Fibroblast of skin of scalp (primary cell): ENCODE data around the gene PLEKHM1.
"Not testable (repeated sequence)": the region's sequence is repeated elsewhere in the genome, so short reads cannot be mapped to it uniquely, and the experiment has no call there.

Source experiments
- DNase-seq: peaks from one replicate; pipeline ENCODE4 v3.0.0-alpha.2; 2013

The PLEKHM1 gene

DNA sequence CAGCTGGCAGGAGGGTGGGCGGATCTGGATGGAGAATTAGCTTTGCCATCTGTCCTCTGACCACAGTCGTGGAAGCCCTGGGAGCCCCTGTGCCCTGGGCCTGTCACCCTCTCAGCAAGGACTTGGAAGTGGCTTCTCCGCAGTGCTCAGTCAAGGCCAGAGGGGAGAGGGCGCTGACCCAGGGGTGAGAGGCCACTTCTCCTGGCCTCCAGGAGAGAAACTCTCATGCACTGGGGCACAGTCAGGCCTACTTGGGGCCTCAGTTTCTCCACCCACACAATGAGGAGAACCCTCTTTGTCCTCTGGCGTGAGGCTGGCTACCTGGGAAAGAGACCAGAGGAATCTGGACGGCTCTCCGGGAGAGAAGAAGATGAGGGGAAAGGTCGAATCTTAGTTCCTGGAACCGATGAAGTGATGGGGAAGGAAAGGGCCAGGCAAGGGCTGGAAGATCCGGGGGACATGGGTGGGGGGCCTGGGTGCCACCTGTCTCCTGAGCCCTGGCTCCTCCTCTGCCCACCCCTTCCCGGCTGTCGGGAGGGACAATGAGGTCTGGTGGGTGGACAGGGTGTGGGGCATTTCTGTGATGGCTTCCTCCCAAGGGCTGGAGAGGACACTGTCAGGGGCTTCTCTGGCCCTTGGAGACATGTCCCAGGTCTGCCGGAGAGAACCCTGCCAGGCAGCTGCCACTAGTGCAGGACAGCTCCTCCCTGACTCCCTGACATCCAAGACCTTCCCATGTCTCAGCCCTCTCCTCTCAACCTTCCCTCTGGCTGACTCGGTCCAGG lies 48.8 kb downstream of the PLEKHM1 start:
- DNase-seq: no peak

DNA sequence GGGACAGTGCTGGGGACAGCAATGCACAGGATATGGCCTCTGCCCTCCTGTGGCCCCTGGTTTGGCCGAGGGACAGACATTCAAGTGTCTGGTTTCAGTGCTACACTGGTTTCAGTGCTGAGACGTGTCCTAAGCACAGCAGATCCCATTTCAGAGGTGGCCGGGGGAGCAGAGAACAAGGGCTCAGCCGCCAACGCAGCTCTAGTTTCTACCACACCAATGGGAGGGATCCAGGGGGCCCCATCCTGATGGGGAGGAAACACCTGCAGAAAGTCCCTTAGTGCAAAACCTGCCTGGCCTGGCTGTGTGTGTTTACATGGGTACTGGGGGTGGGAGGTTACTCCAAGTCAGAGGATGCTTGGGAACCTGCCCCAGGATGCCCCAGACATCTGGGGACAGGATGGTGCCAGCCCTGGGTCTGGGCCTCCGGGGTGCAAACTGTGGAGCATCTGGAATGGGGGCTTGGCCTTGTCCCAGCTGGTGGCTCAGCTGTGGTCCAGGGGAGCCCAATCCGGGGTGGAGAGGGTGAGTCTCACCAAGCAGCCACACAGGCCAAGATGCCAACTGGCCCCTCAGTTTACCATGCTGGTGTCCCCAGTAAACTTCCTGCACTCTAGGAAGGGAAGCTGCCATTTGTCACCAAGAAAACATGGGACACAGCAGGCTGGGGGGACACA lies 49.5 kb downstream of the PLEKHM1 start:
- not testable (repeated sequence) for DNase-seq

DNA sequence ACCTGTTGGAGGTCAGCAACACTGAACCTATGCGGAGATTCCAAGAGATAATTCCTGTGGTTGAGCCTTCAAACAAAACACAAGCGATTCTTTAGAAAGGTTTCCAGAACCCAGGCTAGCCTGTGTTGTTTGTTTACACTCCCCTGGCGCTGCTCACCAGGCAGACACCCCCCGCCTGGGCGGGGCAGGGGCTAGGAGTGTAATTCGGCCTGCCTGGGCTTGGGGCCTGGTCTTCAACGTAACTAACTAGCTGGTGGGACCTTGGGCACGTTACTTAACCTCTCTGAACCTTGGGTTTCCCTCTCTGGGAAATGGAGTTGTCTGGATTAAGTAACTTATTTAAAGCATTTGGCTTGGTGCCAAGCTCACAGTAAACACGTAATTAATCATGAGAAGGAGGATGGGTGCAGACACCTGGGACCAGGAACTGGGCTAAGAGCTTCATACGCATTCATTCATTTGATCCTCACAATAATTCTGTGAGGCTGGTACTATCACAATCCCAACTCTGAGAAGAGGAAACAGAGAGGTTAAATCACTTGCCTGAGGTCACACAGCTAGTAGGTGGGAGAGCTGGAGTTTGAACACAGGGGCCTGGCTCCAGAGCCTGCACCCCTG lies 50.3 kb downstream of the PLEKHM1 start:
- no peak for DNase-seq

DNA sequence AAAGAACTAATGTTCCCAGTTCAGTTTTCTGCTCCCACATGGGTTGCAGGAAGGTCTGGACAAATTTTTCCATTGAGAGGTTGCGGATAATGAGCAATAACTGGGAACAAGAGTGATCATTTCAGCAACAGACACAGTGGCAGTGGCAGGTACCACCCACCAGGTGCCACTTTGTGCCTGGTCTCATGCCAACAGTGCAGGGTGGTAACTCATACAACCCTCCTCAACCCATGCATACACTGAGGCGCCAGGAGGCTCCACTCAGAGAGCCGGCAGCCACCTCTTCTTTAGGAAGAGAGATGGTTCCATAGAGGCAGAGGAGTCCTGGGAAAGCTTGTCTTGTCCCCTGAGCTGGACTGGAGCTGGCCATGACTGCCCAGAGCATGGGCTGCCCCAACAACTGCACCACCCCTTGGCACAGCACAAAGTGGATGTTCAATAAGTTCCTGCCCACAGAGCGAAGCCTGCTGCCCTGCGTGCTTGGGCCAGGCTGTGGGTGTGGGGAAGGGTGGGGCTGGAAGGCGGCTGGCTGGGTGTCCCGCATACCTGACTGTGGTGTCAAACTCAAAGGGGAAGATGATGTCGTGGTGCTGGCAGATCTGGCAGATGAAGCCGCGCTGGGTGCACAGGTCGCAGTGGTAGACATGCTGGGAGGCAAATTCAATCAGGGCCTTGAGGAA lies 51.5 kb downstream of the PLEKHM1 start:
- DNase-seq: no peak

GRCh38 chr17:45437465-45438283 lies 52.8 kb downstream of the PLEKHM1 start:
- DNase-seq: no peak

DNA sequence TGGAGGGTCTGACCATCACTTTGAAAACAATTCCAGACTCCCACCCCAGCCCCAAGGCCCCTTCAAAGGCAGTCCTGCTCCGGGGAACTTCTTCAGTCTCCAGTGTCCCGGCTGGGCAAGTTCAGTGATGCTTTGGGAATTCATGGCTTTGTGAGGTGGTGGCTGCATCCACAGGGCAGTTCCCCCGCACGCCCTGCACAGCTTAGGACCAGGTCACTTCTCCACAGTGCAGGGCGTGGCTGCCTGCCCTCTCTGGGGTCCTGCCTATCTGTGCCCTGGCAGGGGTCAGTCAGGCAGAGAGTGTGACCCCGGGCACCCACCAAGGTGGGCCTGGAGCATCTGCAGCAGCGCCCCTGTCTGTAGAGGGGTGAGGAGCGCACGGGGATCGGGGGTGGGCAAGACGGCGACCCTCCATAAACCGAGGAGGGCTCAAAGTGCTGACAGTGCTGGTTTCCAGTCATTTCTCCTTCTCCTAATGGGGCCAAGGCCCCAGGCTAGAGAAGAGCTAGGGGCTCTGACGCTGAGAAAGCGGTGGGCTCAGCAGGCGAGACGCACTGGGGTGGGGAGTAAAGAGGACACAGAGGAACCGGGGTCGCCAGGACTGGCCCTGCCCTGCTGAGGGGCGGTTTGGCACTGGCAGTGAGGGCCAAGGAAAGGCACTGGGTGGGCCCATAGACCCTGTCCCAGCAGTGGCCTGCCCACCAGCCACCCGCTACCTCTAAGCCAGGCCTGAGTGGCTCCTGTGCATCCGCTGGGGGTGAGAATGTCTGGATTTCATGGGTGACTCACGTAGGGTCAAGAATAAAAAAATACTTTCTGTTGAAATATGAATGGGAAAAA lies 53.7 kb downstream of the PLEKHM1 start:
- DNase-seq: no peak

- DNase-seq: no peak
These were observed 54.4 kb downstream of the PLEKHM1 start for GRCh38 chr17:45436161-45436560.

DNA sequence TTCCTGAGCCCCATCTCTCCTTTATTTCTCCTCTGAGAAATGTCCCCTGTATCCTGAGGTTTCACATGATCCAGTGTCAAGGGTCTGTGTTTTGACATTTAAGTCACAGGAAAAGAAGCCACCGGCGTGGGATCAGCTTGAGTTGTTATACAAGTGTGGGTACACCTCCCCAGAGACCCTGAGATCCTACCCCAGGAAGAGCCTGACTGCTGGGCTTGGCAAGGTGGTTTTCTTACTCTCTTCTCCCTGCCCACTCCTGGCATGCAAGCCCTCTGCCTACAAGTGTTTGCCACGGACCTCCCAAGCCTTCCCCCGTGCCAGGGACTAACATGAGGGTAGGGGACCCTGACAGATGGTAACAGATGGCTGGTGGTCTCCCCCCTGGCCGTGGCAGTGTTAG lies 55.0 kb downstream of the PLEKHM1 start:
- no peak for DNase-seq

DNA sequence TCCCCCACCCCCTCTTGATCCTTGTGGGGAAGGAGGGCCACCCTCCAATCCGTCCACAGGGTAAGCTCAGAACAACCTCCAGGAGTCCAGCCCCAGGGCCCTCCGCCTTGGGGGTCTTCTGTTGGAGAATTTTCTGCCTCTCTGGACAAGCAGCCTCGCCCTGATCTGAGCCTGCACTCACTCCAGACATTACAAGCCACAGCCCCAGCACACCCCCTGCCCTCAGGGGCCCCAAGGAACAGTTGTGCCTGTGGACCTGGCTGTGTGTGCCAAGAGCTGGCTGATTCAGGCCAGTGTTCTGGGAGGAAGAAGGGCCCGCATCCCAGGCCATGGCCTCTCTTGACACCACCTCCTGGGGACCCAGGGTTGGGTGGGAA lies 57.4 kb downstream of the PLEKHM1 start:
- DNase-seq: no peak

- DNase-seq: peak; percentile 19
These were observed 57.9 kb downstream of the PLEKHM1 start, which contains the start of gene ARHGAP27 for GRCh38 chr17:45432405-45433158. Gene ARHGAP27, minus strand, starts transcription at chr17:45432870. Its CDS starts 2,591 bp downstream, at chr17:45430279.

GRCh38 chr17:45431531-45432404 lies 58.8 kb downstream of the PLEKHM1 start:
- DNase-seq: peak; percentile 28

DNA sequence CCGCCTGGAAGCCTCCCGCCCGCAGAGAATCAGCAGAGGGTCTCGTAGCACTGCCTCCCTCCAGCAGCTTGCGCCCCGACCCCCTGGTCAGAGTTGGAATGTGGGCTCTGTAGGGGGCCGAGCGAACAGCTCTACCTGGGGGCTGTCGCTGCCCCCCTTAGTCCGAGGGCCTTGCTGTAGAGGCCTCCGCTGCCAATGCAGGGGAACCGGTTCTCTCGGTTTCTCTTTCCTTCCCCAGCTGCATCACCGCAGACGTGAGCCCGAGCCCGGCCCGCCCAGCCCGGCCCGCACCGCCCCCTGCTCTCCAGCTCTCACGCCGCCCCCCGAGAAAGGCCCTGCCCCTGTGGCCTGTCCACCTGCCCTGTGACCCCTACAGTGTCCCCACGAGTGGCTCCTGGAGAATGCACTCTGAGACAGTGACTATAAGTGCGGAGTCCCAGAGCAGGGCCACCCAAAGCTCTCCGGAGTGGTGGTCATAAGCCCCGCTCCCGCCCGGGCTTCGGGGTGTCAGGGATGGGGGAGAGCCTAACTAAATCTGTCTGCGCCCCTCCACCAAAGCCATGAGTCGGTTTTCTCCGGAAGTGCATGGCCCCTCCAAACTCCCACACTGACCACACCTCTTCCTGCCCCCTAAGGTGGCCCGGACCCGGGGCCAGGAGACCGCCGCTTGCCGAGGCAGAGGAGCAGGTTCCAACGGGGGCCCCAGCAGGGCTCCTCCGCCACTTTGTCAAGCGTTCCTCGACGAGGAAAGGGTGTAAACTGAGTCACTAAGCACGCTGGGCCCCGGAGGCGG lies 59.6 kb downstream of the PLEKHM1 start:
- DNase-seq: no peak

- no peak for DNase-seq
These were observed 60.3 kb downstream of the PLEKHM1 start for GRCh38 chr17:45430006-45430737.

DNA sequence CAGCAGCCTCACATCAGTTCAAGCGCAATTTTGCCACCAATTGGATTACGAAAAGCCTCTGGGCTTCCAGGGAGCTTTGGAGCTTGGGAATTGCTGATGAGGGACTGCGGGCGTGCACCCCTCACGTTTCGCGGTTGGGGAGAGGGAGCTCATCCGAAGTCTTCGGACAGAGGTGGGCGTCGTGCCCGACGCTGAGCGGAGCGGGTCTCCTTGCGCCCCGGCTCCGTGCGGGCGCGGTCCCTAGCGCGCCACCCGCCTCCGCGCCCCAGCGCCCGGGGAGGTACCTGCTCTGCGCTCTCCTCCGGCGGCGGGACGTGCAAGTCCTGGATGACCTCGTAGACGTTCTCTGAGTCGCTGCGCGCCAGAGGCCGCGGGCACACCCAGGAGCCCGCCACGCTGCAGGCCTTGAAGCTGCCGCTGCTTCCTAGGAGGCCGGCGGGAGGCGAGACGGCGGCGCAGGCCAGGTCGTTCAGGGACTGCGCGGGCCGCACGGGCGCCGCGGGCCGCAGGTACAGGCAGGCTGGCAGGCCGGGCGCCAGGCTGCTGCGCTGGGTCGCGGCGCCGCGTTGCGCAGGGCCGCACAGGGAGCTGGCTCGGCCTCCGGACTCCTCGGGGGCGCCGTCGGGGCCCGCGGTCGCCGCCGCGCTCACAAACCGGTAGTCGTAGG lies 61.0 kb downstream of the PLEKHM1 start:
- DNase-seq: no peak

DNA sequence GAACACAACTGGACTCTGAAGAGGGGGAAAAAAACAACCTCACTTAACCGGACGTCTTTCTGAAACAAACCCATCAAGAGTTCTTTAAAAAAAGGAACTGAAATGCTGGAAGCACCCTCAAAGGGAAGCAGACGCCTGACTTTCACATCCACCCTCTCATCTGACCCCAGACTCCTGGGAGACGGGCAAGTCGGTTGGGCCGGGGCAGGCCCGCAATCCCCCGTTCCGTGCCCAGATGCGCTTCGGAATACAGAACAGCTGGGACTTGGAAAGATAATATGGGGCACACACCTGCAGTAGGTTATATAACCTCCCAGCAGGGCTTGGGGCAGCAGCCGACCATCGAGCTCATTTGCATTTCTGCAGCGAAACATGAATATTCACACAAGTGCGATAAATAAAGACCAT lies 61.6 kb downstream of the PLEKHM1 start:
- DNase-seq: no peak

GRCh38 chr17:45428050-45428617 lies 62.4 kb downstream of the PLEKHM1 start:
- DNase-seq: peak; percentile 65
